ENCODE results near the gene SDHC.
"Not testable (repeated sequence)": the region's sequence is repeated elsewhere in the genome, so short reads cannot be mapped to it uniquely, and the experiment has no call there.

SDHC gene

GRCh38 chr1:161311595-161312181, 2.5 kb upstream of the SDHC start:
- DNase-seq (ENCODE audit: low spot score) = no peak

- no peak for DNase-seq (ENCODE audit: low spot score)
These were observed 504 bp upstream of the SDHC start for GRCh38 chr1:161313554-161314200.

- DNase-seq (ENCODE audit: low spot score) = not testable (repeated sequence)
These were observed 1.9 kb downstream of the SDHC start for GRCh38 chr1:161315841-161316674.

GRCh38 chr1:161324020-161324419, 9.8 kb downstream of the SDHC start:
- no peak for DNase-seq (ENCODE audit: low spot score)

- no peak for DNase-seq (ENCODE audit: low spot score)
These were observed 16.2 kb downstream of the SDHC start for GRCh38 chr1:161330346-161330745.

GRCh38 chr1:161333166-161333565, 19.0 kb downstream of the SDHC start:
- DNase-seq (ENCODE audit: low spot score) = no peak

- DNase-seq (ENCODE audit: low spot score) = no peak
These were observed 21.6 kb downstream of the SDHC start for GRCh38 chr1:161335796-161336195.

- DNase-seq (ENCODE audit: low spot score) = no peak
These were observed 28.0 kb downstream of the SDHC start for GRCh38 chr1:161342177-161342576.

- DNase-seq (ENCODE audit: low spot score) = no peak
These were observed 28.6 kb downstream of the SDHC start for GRCh38 chr1:161342821-161343220.

- no peak for DNase-seq (ENCODE audit: low spot score)
These were observed 36.5 kb downstream of the SDHC start for GRCh38 chr1:161350671-161351070.

- no peak for DNase-seq (ENCODE audit: low spot score)
These were observed 37.3 kb downstream of the SDHC start for GRCh38 chr1:161351482-161351881.

- DNase-seq (ENCODE audit: low spot score) = no peak
These were observed 42.9 kb downstream of the SDHC start for GRCh38 chr1:161357073-161357472.

GRCh38 chr1:161359291-161359690, 45.1 kb downstream of the SDHC start:
- DNase-seq (ENCODE audit: low spot score) = no peak

- DNase-seq (ENCODE audit: low spot score) = no peak
These were observed 50.2 kb downstream of the SDHC start for GRCh38 chr1:161364332-161364731.

GRCh38 chr1:161365207-161365606, 51.0 kb downstream of the SDHC start:
- DNase-seq (ENCODE audit: low spot score) = no peak

GRCh38 chr1:161367684-161368400, 53.7 kb downstream of the SDHC start, which contains the start of gene CFAP126:
TSS of gene CFAP126 (minus strand) at chr1:161367876. CDS start at chr1:161367868, 8 bp downstream.
- DNase-seq (ENCODE audit: low spot score) = peak; percentile 55

- no peak for DNase-seq (ENCODE audit: low spot score)
These were observed 59.3 kb downstream of the SDHC start for GRCh38 chr1:161373442-161373841.

- DNase-seq (ENCODE audit: low spot score) = no peak
These were observed 60.2 kb downstream of the SDHC start for GRCh38 chr1:161374373-161374772.

- DNase-seq (ENCODE audit: low spot score) = no peak
These were observed 63.8 kb downstream of the SDHC start for GRCh38 chr1:161378014-161378413.

GRCh38 chr1:161379071-161379470, 64.9 kb downstream of the SDHC start:
- no peak for DNase-seq (ENCODE audit: low spot score)

- no peak for DNase-seq (ENCODE audit: low spot score)
These were observed 67.5 kb downstream of the SDHC start for GRCh38 chr1:161381707-161382106.
